Retinal pigment epithelial cell (primary cell): ENCODE measurements around the gene C2orf72.

Source experiments
- DNase-seq: peaks from one replicate; pipeline ENCODE4 v3.0.0-alpha.2; 2010; ENCODE audit warnings: low read depth
- H3K4me3 ChIP-seq: 2 replicates; pipeline ENCODE4 v1.5.1; 2011; ENCODE audit warnings: mild to moderate bottlenecking, low read length, control low read depth, moderate library complexity
- CTCF ChIP-seq: conservative IDR thresholded peaks from 2 replicates; pipeline ENCODE4 v1.5.1; 2011; ENCODE audit warnings: low read depth, low read length, control low read depth, inconsistent platforms

C2orf72 gene

GRCh38 chr2:231007286-231008098 is 29.8 kb upstream of the C2orf72 start:
- TF ChIP-seq CTCF: no peak
- H3K4me3 ChIP-seq: no peak overlapping the region
- DNase-seq: peak; percentile 70

DNA sequence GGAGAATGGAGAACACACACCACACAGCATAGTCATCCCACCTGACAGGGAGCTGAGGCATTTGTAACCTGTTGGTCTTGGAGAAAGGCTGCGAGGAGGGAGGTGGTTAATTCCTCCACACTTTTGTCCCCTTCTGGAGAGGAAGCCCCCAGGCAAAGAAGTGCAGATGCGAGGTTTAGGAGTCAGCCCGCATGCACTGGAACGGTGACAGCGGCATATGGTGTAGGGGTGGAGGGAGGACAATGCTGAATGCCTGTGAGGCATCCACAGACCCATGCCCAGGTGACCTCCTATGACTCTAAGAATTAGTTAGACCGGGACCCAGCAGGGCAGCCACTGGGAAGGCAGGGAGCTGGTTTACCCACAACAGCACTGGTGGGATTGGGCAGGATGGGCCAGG is 29.2 kb upstream of the C2orf72 start:
- no peak for TF ChIP-seq CTCF
- DNase-seq: no peak
- H3K4me3 ChIP-seq: no peak overlapping the region

- no peak overlapping the region for H3K4me3 ChIP-seq
- no peak for TF ChIP-seq CTCF
- DNase-seq: no peak
Measured at GRCh38 chr2:231009236-231009919, 27.9 kb upstream of the C2orf72 start.

GRCh38 chr2:231010201-231010730 is 27.1 kb upstream of the C2orf72 start:
- no peak overlapping the region for H3K4me3 ChIP-seq
- no peak for TF ChIP-seq CTCF
- no peak for DNase-seq

DNA sequence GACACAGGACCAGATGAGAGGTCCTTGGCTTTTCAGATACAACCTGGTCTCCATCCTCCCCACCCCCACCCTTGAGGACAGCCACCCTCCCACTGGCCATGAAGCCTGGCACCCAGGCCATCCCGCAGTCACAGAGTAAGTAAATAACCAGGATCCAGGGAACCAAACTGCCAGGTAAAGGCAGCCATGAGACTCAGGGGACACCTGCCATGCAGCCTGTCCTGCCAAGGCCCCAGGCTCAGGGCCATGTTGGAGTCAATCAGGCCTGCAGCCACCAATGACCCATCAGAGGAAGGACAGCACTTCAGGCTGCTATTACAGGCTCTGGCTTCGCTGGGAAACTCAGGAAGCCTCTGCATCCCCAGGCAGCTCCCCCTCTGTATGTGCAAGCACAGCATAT is 25.8 kb upstream of the C2orf72 start:
- TF ChIP-seq CTCF: no peak
- H3K4me3 ChIP-seq: no peak overlapping the region
- no peak for DNase-seq

DNA sequence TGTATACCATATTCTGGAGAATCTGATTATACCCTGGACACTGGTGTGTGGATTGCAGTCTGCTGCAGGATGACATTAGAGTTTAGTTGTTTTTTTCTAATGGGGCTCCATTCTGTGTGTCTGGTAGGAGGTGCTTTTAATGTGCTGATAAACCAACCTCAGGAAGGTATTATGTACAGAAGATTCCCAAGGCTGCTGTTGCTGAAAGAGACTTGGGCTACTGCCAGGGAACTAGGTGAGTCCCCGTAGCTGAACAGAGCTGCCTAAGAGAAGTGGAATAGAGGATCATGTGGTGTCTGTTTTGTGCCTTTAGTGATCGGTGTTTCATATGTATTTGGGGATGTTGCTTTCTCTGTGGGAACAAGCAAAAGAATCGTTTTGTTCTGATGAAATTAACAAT is 24.9 kb upstream of the C2orf72 start:
- no peak for TF ChIP-seq CTCF
- no peak overlapping the region for H3K4me3 ChIP-seq
- DNase-seq: no peak
